DOHH2 (cell line): Measurements from ENCODE around the gene SYNDIG1.

Source experiments
- H3F3A ChIP-seq: fragments of 200-600 bp; sonication (generic), shearing (Covaris generic); 2 replicates; pipeline ENCODE4 v1.6.0; 2016; ENCODE audit warnings: antibody characterized with exemption, mild to moderate bottlenecking; ENCODE audit not compliant: control insufficient read depth, insufficient read depth
- H3K27ac ChIP-seq: fragments of 200-600 bp; sonication (generic); 2 replicates; pipeline ENCODE4 v1.5.1; 2014; ENCODE audit warnings: low read depth, mild to moderate bottlenecking, low read length, moderate library complexity
- H3K27me3 ChIP-seq: fragments of 200-600 bp; sonication (generic); 2 replicates; pipeline ENCODE4 v1.6.1; 2014; ENCODE audit warnings: mild to moderate bottlenecking, low read length, mixed read lengths; ENCODE audit not compliant: control insufficient read depth
- H3K36me3 ChIP-seq: fragments of 200-600 bp; sonication (generic); 2 replicates; pipeline ENCODE4 v1.6.1; 2014; ENCODE audit warnings: mild to moderate bottlenecking, low read length, moderate library complexity, mixed read lengths; ENCODE audit not compliant: control insufficient read depth
- H3K4me1 ChIP-seq: fragments of 200-600 bp; sonication (generic); 2 replicates; pipeline ENCODE4 v1.6.1; 2014; ENCODE audit warnings: mild to moderate bottlenecking, low read length, mixed read lengths; ENCODE audit not compliant: control insufficient read depth
- H3K4me2 ChIP-seq: fragments of 200-600 bp; sonication (generic); 2 replicates; pipeline ENCODE4 v1.6.0; 2014; ENCODE audit warnings: mild to moderate bottlenecking, low read length, moderate library complexity
- H3K4me3 ChIP-seq: fragments of 200-600 bp; sonication (generic); 2 replicates; pipeline ENCODE4 v1.5.1; 2014; ENCODE audit warnings: mild to moderate bottlenecking, low read length, mixed read lengths
- H3K79me2 ChIP-seq: fragments of 200-600 bp; sonication (generic); 2 replicates; pipeline ENCODE4 v1.6.1; 2014; ENCODE audit warnings: mild to moderate bottlenecking, low read length, mixed read lengths; ENCODE audit not compliant: control insufficient read depth
- H3K9me2 ChIP-seq: fragments of 200-600 bp; sonication (generic); replicated peaks from 2 replicates; pipeline ENCODE4 v1.6.1; 2014; ENCODE audit warnings: mild to moderate bottlenecking, low read length, mixed read lengths; ENCODE audit not compliant: control insufficient read depth
- H3K9me3 ChIP-seq: fragments of 200-600 bp; sonication (generic); 2 replicates; pipeline ENCODE4 v1.6.1; 2014; ENCODE audit warnings: antibody characterized with exemption, low read length, mixed read lengths; ENCODE audit not compliant: control insufficient read depth, insufficient read depth
- H4K20me1 ChIP-seq: fragments of 200-600 bp; sonication (generic); 2 replicates; pipeline ENCODE4 v1.6.0; 2014; ENCODE audit warnings: low read depth, mild to moderate bottlenecking, antibody characterized with exemption, low read length, moderate library complexity; ENCODE audit not compliant: control insufficient read depth, insufficient read depth
- EZH2phosphoT487 ChIP-seq: fragments of 200-600 bp; sonication (generic); IDR thresholded peaks from 2 replicates; pipeline ENCODE4 v1.6.1; 2017; ENCODE audit warnings: borderline replicate concordance, mild to moderate bottlenecking, antibody characterized with exemption, low read length, moderate library complexity, mixed read lengths
- TF ChIP-seq, protein P1 (sequence below): fragments of 200-600 bp; sonication (generic); IDR thresholded peaks from one replicate; pipeline ENCODE4 v1.5.1; 2014; ENCODE audit warnings: antibody characterized with exemption, mild to moderate bottlenecking, low read depth, low read length; ENCODE audit not compliant: poor library complexity, severe bottlenecking

The SYNDIG1 gene

DNA sequence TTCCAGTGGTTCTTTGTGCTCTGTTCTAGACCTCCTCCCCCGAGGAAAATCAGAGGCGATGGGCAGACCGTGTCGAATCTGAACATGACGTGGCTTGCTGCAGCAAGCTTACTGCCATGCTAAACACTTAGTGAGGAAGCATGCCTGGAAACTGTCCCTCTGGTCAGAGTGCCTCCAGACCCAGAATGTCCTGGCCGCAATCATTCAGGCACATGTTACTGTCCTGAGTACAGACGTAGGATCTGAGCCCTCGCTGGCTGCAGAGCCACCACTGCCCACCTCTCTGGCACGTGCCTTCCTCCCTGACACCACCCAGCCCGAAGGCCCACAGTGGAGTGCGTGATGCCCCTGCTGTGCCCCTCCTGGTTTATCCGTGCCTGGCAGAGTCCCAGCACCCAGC lies 163.6 kb downstream of the SYNDIG1 start:
- Histone ChIP-seq H3K79me2 (no peaks in the 10 kb centered on the region), H3K36me3 (no peaks in the 10 kb centered on the region), H3F3A (no peaks in the 10 kb centered on the region), H3K9me2 (no peaks in the 10 kb centered on the region), H3K9me3 (no peaks in the 10 kb centered on the region), H3K4me2 (no peak overlapping the region), H4K20me1 (no peaks in the 10 kb centered on the region), H3K4me1 (no peaks in the 10 kb centered on the region), H3K27ac (no peak overlapping the region), H3K4me3 (no peak overlapping the region), H3K27me3 (peaks cover 7% of the 10 kb centered on the region; the same call in 1 of the 2 replicates)
- TF ChIP-seq, protein P1, sequence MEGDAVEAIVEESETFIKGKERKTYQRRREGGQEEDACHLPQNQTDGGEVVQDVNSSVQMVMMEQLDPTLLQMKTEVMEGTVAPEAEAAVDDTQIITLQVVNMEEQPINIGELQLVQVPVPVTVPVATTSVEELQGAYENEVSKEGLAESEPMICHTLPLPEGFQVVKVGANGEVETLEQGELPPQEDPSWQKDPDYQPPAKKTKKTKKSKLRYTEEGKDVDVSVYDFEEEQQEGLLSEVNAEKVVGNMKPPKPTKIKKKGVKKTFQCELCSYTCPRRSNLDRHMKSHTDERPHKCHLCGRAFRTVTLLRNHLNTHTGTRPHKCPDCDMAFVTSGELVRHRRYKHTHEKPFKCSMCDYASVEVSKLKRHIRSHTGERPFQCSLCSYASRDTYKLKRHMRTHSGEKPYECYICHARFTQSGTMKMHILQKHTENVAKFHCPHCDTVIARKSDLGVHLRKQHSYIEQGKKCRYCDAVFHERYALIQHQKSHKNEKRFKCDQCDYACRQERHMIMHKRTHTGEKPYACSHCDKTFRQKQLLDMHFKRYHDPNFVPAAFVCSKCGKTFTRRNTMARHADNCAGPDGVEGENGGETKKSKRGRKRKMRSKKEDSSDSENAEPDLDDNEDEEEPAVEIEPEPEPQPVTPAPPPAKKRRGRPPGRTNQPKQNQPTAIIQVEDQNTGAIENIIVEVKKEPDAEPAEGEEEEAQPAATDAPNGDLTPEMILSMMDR = no peak
- TF ChIP-seq EZH2phosphoT487 = no peak

DNA sequence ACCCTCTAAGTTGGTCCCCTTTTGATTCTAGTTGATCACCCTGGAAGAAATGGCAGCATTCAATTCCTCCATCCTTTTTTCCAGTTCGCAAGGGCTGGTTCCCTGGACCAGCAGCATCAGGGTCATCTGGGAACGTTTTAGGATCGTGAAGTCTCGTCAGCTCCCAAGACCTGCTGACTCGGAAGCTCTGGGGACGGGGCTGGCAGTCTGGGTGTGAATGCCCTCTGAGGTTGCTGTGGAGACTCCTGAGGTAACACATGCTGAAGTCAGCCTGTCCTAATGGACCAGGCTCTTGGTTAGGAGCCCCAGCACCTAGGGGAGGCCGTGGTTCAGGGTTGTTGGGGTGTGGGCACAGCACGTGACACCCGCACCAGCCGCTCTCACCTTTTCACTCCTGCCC lies 164.1 kb downstream of the SYNDIG1 start:
- Histone ChIP-seq H3K79me2 (no peaks in the 10 kb centered on the region), H3K9me3 (no peaks in the 10 kb centered on the region), H4K20me1 (no peaks in the 10 kb centered on the region), H3K9me2 (no peaks in the 10 kb centered on the region), H3K27me3 (peaks cover 7% of the 10 kb centered on the region; the same call in 1 of the 2 replicates), H3K4me1 (no peaks in the 10 kb centered on the region), H3F3A (no peaks in the 10 kb centered on the region), H3K4me3 (no peak overlapping the region), H3K4me2 (no peak overlapping the region), H3K27ac (no peak overlapping the region), H3K36me3 (no peaks in the 10 kb centered on the region)
- no peak for TF ChIP-seq EZH2phosphoT487
- TF ChIP-seq, protein P1 = no peak

DNA sequence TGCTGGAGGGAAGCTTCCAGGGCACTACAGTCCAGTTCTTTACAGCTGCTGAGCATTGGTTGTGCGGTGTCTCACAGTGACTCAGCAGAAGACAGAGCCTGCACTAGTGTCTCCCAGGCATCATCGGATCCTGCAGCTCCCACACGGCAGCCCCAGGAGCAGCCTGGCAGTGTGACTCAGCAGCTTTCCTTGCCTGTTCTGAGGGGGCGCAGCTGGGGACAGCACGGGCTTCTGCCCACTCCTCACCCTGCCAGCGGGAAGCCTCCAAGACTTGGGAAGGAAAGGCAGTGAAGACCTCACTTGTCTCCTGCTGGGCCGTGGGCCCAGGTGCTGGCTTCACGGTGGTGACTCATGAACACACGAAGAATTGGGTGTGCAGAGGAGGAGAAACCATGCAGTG lies 165.4 kb downstream of the SYNDIG1 start:
- no peaks in the 10 kb centered on the region for H3K9me3 ChIP-seq
- no peaks in the 10 kb centered on the region for H3K79me2 ChIP-seq
- no peaks in the 10 kb centered on the region for H3K4me1 ChIP-seq
- H3K9me2 ChIP-seq = no peaks in the 10 kb centered on the region
- H3K27ac ChIP-seq = no peak overlapping the region
- no peaks in the 10 kb centered on the region for H4K20me1 ChIP-seq
- no peaks in the 10 kb centered on the region for H3F3A ChIP-seq
- H3K27me3 ChIP-seq = peaks cover 7% of the 10 kb centered on the region; the same call in 1 of the 2 replicates
- no peak overlapping the region for H3K4me3 ChIP-seq
- H3K4me2 ChIP-seq = no peak overlapping the region
- TF ChIP-seq EZH2phosphoT487 = no peak
- TF ChIP-seq, protein P1 = no peak
- no peaks in the 10 kb centered on the region for H3K36me3 ChIP-seq

DNA sequence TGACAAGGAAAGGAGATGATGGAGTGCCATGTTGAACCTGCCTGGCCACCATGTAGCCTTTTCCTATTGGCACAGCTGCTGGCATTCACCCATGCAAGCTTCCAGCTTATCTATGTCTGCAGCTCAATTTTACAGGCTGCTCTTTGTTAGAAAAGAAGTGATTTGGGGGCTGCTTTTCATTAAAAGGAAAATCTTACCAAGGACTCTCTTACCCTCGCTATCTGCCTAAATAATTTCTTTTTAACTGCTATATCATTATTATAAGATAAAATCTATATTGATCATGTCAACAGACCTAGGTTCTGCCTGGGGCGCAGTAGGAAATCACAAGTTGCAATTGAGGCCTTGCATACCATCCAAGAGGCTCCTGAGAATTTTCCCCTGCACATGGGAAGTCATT lies 167.2 kb downstream of the SYNDIG1 start:
- Histone ChIP-seq H3K36me3 (no peaks in the 10 kb centered on the region), H3K27me3 (peaks cover 10% of the 10 kb centered on the region), H3K4me1 (no peaks in the 10 kb centered on the region), H3K9me2 (no peaks in the 10 kb centered on the region), H3K4me3 (no peak overlapping the region), H3K27ac (no peak overlapping the region), H3F3A (no peaks in the 10 kb centered on the region), H4K20me1 (no peaks in the 10 kb centered on the region), H3K9me3 (no peaks in the 10 kb centered on the region), H3K79me2 (no peaks in the 10 kb centered on the region), H3K4me2 (no peak overlapping the region)
- no peak for TF ChIP-seq EZH2phosphoT487
- TF ChIP-seq, protein P1 = no peak
